H1 (cell line): ENCODE data around the gene PRKAR1B. TPM values are rescaled to one million over a fixed set of nuclear protein-coding genes. Genes with fewer than 3 reads are reported as not detected.

ENCODE experiments used
- CTCF ChIA-PET: fragments of 300-600 bp; sonication (Branson Sonifier 250); formaldehyde crosslinking; loops from one replicate; lab custom pipeline; 2021; ENCODE audit not compliant: partially characterized antibody; lab: Charles Lee
- POLR2A ChIA-PET: fragments of 300-600 bp; sonication (Branson Sonifier 250); formaldehyde crosslinking; loops from one replicate; lab custom pipeline; 2021; ENCODE audit warnings: inconsistent platforms; ENCODE audit not compliant: partially characterized antibody; lab: Charles Lee
- DNase-seq, 2 experiments: peaks; one replicate each; pipeline versions ENCODE4 v3.0.0 to v3.0.0-alpha.2; 2010 to 2022; ENCODE audit warnings: low spot score in 2 of 2, low read depth in 1 of 2, mixed read lengths in 1 of 2
- FAIRE-seq: peaks from 2 replicates; lab custom pipeline; 2011; peaks lifted over from hg19 to GRCh38; lab: Jason Lieb, UNC
- H2AFZ ChIP-seq: 2 replicates; pipeline ENCODE4 v1.8.1; 2012; ENCODE audit warnings: low read length, inconsistent platforms
- H2AK5ac ChIP-seq: 2 replicates; pipeline ENCODE4 v1.6.1; 2013; ENCODE audit warnings: low read depth, low read length
- H2BK120ac ChIP-seq: replicated peaks from 2 replicates; pipeline ENCODE3; 2013; ENCODE audit warnings: low read depth, low read length, inconsistent platforms
- H2BK12ac ChIP-seq: 2 replicates; pipeline ENCODE4 v1.6.1; 2013; ENCODE audit warnings: low read depth, low read length
- H2BK15ac ChIP-seq: 2 replicates; pipeline ENCODE4 v1.6.1; 2013; ENCODE audit warnings: low read length
- H2BK20ac ChIP-seq: 2 replicates; pipeline ENCODE4 v1.6.1; 2013; ENCODE audit warnings: low read length
- H2BK5ac ChIP-seq: 2 replicates; pipeline ENCODE4 v1.6.1; 2013; ENCODE audit warnings: low read depth, low read length
- H3K14ac ChIP-seq: 2 replicates; pipeline ENCODE4 v1.6.1; 2013; ENCODE audit warnings: inconsistent platforms; ENCODE audit not compliant: insufficient read length
- H3K18ac ChIP-seq: 2 replicates; pipeline ENCODE4 v1.6.1; 2013; ENCODE audit warnings: low read length; ENCODE audit errors: extremely low read depth
- H3K23ac ChIP-seq: 2 replicates; pipeline ENCODE4 v1.6.1; 2013; ENCODE audit warnings: inconsistent platforms; ENCODE audit not compliant: insufficient read length
- H3K23me2 ChIP-seq: 2 replicates; pipeline ENCODE4 v1.6.1; 2013; ENCODE audit warnings: low read depth, low read length
- H3K27ac ChIP-seq: 2 replicates; pipeline ENCODE4 v1.6.1; 2011; ENCODE audit warnings: low read depth, low read length, inconsistent platforms
- H3K27me3 ChIP-seq, 4 experiments: replicated peaks in 1 of 4; 1 replicate in 1 of 4; 2 replicates in 3 of 4; pipeline versions ENCODE4 v1.6.1 to v1.8.1; 2011 to 2013; ENCODE audit warnings: low read length in 3 of 4, mild to moderate bottlenecking in 3 of 4, inconsistent platforms in 2 of 4, mixed read lengths in 2 of 4, moderate library complexity in 1 of 4; ENCODE audit not compliant: control insufficient read depth in 3 of 4, insufficient read depth in 3 of 4; ENCODE audit errors: extremely low read depth in 1 of 4
- H3K36me3 ChIP-seq, 4 experiments: 2 replicates each; pipeline versions ENCODE4 v1.6.1 to v1.8.1; 2011 to 2013; ENCODE audit warnings: mild to moderate bottlenecking in 4 of 4, low read length in 3 of 4, moderate library complexity in 2 of 4, control low read depth in 1 of 4, inconsistent platforms in 1 of 4; ENCODE audit not compliant: insufficient read depth in 4 of 4, control insufficient read depth in 2 of 4
- H3K4ac ChIP-seq: replicated peaks from 2 replicates; pipeline ENCODE3; 2013; ENCODE audit warnings: low read length, low read depth, mixed read lengths, inconsistent platforms; ENCODE audit not compliant: insufficient read length
- H3K4me1 ChIP-seq, 4 experiments: replicated peaks in 1 of 4; 1 replicate in 1 of 4; 2 replicates in 3 of 4; pipeline versions ENCODE4 v1.6.1 to v1.8.1; 2011 to 2013; ENCODE audit warnings: low read length in 3 of 4, inconsistent platforms in 2 of 4, mixed read lengths in 1 of 4; ENCODE audit not compliant: insufficient read depth in 4 of 4, control insufficient read depth in 3 of 4
- H3K4me2 ChIP-seq, 2 experiments: 2 replicates each; pipeline versions ENCODE4 v1.6.1 to v1.8.1; 2011 to 2013; ENCODE audit warnings: low read depth in 2 of 2, low read length in 2 of 2, control low read depth in 1 of 2, inconsistent platforms in 1 of 2, mild to moderate bottlenecking in 1 of 2; ENCODE audit not compliant: insufficient read depth in 1 of 2
- H3K4me3 ChIP-seq, 4 experiments: fragments of 200-600, 300-600 bp in 1 of 4; sonication (generic), shearing (Covaris generic), sonication (Bioruptor Twin) in 1 of 4; 2 replicates each; pipeline versions ENCODE4 v1.5.1 to v1.8.1; 2011 to 2016; ENCODE audit warnings: low read length in 4 of 4, low read depth in 3 of 4, control low read depth in 2 of 4, inconsistent platforms in 2 of 4, mild to moderate bottlenecking in 2 of 4, mixed read lengths in 1 of 4, moderate library complexity in 1 of 4; ENCODE audit not compliant: insufficient read depth in 2 of 4; ENCODE audit errors: extremely low read depth in 1 of 4
- H3K56ac ChIP-seq: replicated peaks from 2 replicates; pipeline ENCODE3; 2013; ENCODE audit warnings: low read depth, mild to moderate bottlenecking, mixed read lengths, low read length, inconsistent platforms; ENCODE audit not compliant: insufficient read length
- H3K79me1 ChIP-seq: 2 replicates; pipeline ENCODE4 v1.6.1; 2013; ENCODE audit warnings: low read depth, low read length, control low read depth
- H3K79me2 ChIP-seq, 2 experiments: 2 replicates each; pipeline versions ENCODE4 v1.6.1 to v1.8.1; 2012 to 2013; ENCODE audit warnings: low read length in 2 of 2, mild to moderate bottlenecking in 2 of 2, inconsistent platforms in 1 of 2; ENCODE audit not compliant: insufficient read depth in 2 of 2, control insufficient read depth in 1 of 2
- H3K9ac ChIP-seq, 4 experiments: replicated peaks in 1 of 4; 1 replicate in 1 of 4; 2 replicates in 3 of 4; pipeline versions ENCODE4 v1.6.1 to v1.8.1; 2011 to 2013; ENCODE audit warnings: low read depth in 3 of 4, low read length in 3 of 4, control low read depth in 2 of 4, mild to moderate bottlenecking in 2 of 4, moderate library complexity in 2 of 4, inconsistent platforms in 1 of 4; ENCODE audit errors: extremely low read depth in 1 of 4
- H3K9me3 ChIP-seq, 2 experiments: 2 replicates each; pipeline versions ENCODE4 v1.6.1 to v1.8.1; 2012 to 2013; ENCODE audit warnings: mild to moderate bottlenecking in 2 of 2, moderate library complexity in 2 of 2, control low read depth in 1 of 2, inconsistent platforms in 1 of 2, low read depth in 1 of 2, low read length in 1 of 2, mixed read lengths in 1 of 2; ENCODE audit not compliant: insufficient read depth in 2 of 2
- H4K20me1 ChIP-seq, 2 experiments: replicated peaks in 1 of 2; 2 replicates each; pipeline versions ENCODE3 to v1.8.1; 2011 to 2013; ENCODE audit warnings: inconsistent platforms in 2 of 2, low read length in 2 of 2, mild to moderate bottlenecking in 1 of 2; ENCODE audit not compliant: insufficient read depth in 2 of 2, control insufficient read depth in 1 of 2
- H4K5ac ChIP-seq: 2 replicates; pipeline ENCODE4 v1.6.1; 2013; ENCODE audit warnings: low read length, low read depth, mixed read lengths, inconsistent platforms; ENCODE audit not compliant: insufficient read length
- H4K8ac ChIP-seq: 2 replicates; pipeline ENCODE4 v1.8.0; 2013; ENCODE audit warnings: mild to moderate bottlenecking, moderate library complexity, low read length, inconsistent platforms; ENCODE audit not compliant: insufficient read depth; ENCODE audit errors: extremely low read depth
- H4K91ac ChIP-seq: replicated peaks from 2 replicates; pipeline ENCODE3; 2013; ENCODE audit warnings: low read length, mixed read lengths, inconsistent platforms; ENCODE audit not compliant: insufficient read length
- ATF2 ChIP-seq: IDR thresholded peaks from 2 replicates; pipeline ENCODE4 v1.6.1; 2012; ENCODE audit warnings: low read length, inconsistent platforms
- ATF3 ChIP-seq: IDR thresholded peaks from 2 replicates; pipeline ENCODE4 v1.6.1; 2011; ENCODE audit warnings: low read depth, mild to moderate bottlenecking, low read length; ENCODE audit not compliant: insufficient read depth
- CTCF ChIP-seq, 3 experiments: IDR thresholded peaks; 1 replicate in 2 of 3; 2 replicates in 1 of 3; pipeline versions ENCODE4 v1.5.1 to v1.6.1; 2011; ENCODE audit warnings: low read length in 3 of 3, mild to moderate bottlenecking in 3 of 3, inconsistent platforms in 2 of 3, low read depth in 1 of 3, moderate library complexity in 1 of 3; ENCODE audit not compliant: insufficient read depth in 1 of 3; ENCODE audit errors: control extremely low read depth in 1 of 3
- EGR1 ChIP-seq: IDR thresholded peaks from 2 replicates; pipeline ENCODE4 v1.6.1; 2011; ENCODE audit warnings: low read depth, low read length, borderline replicate concordance
- JUN ChIP-seq: IDR thresholded peaks from 2 replicates; pipeline ENCODE4 v1.6.1; 2011; ENCODE audit warnings: low read depth, mild to moderate bottlenecking, improper control_type of control experiment, low read length
- POLR2AphosphoS5 ChIP-seq: IDR thresholded peaks from 2 replicates; pipeline ENCODE4 v1.6.1; 2011; ENCODE audit warnings: low read depth, low read length
- RXRA ChIP-seq: IDR thresholded peaks from 2 replicates; pipeline ENCODE4 v1.6.1; 2011; ENCODE audit warnings: low read depth, mild to moderate bottlenecking, low read length, moderate library complexity; ENCODE audit not compliant: insufficient read depth
- SIX5 ChIP-seq: IDR thresholded peaks from 2 replicates; pipeline ENCODE4 v1.6.1; 2011; ENCODE audit warnings: mild to moderate bottlenecking, low read depth, low read length
- WGBS, 2 experiments: shearing (Covaris generic) in 1 of 2; methylation state at CpG; one replicate each; pipeline versions ENCODE4 v1.1.6 to v1.1.7; 2013 to 2015; ENCODE audit warnings: low lambda C conversion rate in 2 of 2, mixed read lengths in 2 of 2, inconsistent platforms in 1 of 2, low coverage in 1 of 2, missing lambda C conversion rate in 1 of 2; ENCODE audit not compliant: insufficient replicate concordance in 2 of 2, insufficient coverage in 1 of 2, insufficient read length in 1 of 2; ENCODE audit errors: extremely low coverage in 1 of 2, missing lambda C conversion rate in 1 of 2; 5-methylcytosine and 5-hydroxymethylcytosine counted together
- polyA plus RNA-seq, 7 experiments: library from polyadenylated mRNA; depleted of rRNA in 3 of 7; stranded (reverse) in 5 of 7; unstranded in 2 of 7; fragments of >200 nt in 5 of 7; fragments of 200-250 nt in 2 of 7; gene quantifications; 1 replicate in 5 of 7; 2 replicates in 1 of 7; 4 replicates in 1 of 7; pipeline versions ENCODE4 v1.2.1 to v1.2.3, GENCODE V29; 2011 to 2013; ENCODE audit warnings: missing spikeins in 2 of 7, mixed read lengths in 2 of 7
- total RNA-seq: library from RNA; stranded (reverse); fragmentation: NEBNext Ultra II Directional; extraction: Animal tissue kit (Norgen Biotek cat#: 25700); gene quantifications from 2 replicates; pipeline ENCODE4 v1.2.1, GENCODE V29; 2021

PRKAR1B gene
- total and polyA plus RNA-seq, 2 of the 8 experiments (the other 6 are each of a cell fraction or from before 2014, with no cell fraction given) = 12.3 to 55.7 TPM

GRCh38 chr7:721619-722248, 5.3 kb downstream of the PRKAR1B start:
- no peak overlapping the region for H2BK12ac ChIP-seq
- H3K27me3 ChIP-seq = no peaks in the 10 kb centered on the region
- H3K4me3 ChIP-seq = no peak overlapping the region
- H4K5ac ChIP-seq = no peak overlapping the region
- no peak overlapping the region for H3K56ac ChIP-seq
- H3K23ac ChIP-seq = no peak overlapping the region
- CTCF ChIA-PET = interaction anchor here (1.2 kb wide), 1 partner anchor 56 kb away, joined by 4 read pairs; no protein-coding TSS in a partner anchor
- H2BK15ac ChIP-seq = no peak overlapping the region
- H3K36me3 ChIP-seq = peaks cover 0 to 35% (median 11%) of the 10 kb centered on the region in 4 experiments; a peak in 7 of 8 replicates
- H3K4me2 ChIP-seq = no peak overlapping the region
- POLR2A ChIA-PET = no interaction called here
- no peak overlapping the region for H3K27ac ChIP-seq
- H3K9ac ChIP-seq = no peak overlapping the region
- no peak overlapping the region for H2BK20ac ChIP-seq
- DNase-seq = no peak
- no peak overlapping the region for H2BK5ac ChIP-seq
- H3K4ac ChIP-seq = no peak overlapping the region
- no peak overlapping the region for H4K8ac ChIP-seq
- WGBS, 2 experiments = 94% methylated on average over 4 of the region's 5 CpGs; no CpG with 5 or more reads in 1 of the 2 experiments
- peaks cover 0 to 4% (median 2%) of the 10 kb centered on the region in 4 experiments; a peak in 2 of 7 replicates for H3K4me1 ChIP-seq
- H4K20me1 ChIP-seq = no peaks in the 10 kb centered on the region
- H2AFZ ChIP-seq = no peak overlapping the region
- H2BK120ac ChIP-seq = no peak overlapping the region
- H3K14ac ChIP-seq = no peak overlapping the region
- no peaks in the 10 kb centered on the region; the same call in 1 of the 2 replicates for H3K23me2 ChIP-seq
- H3K9me3 ChIP-seq = peaks cover 25 to 35% of the 10 kb centered on the region in 2 experiments
- H2AK5ac ChIP-seq = no peak overlapping the region
- no peak for FAIRE-seq
- no peak overlapping the region for H3K18ac ChIP-seq
- no peak overlapping the region for H4K91ac ChIP-seq
- peaks cover 18% of the 10 kb centered on the region for H3K79me1 ChIP-seq
- H3K79me2 ChIP-seq = peaks cover 10 to 60% of the 10 kb centered on the region in 2 experiments
- TF ChIP-seq POLR2AphosphoS5 = no peak
- TF ChIP-seq EGR1 = no peak
- no peak for TF ChIP-seq ATF2
- no peak for TF ChIP-seq ATF3
- TF ChIP-seq CTCF (IDR thresholded peaks at IDR 0.05; ENCODE audit: control extremely low read depth in 1 of 3, insufficient read depth in 1 of 3, low read depth in 1 of 3, low read length in 3 of 3) = no peak
- no peak for TF ChIP-seq SIX5
- TF ChIP-seq JUN = no peak
- no peak for TF ChIP-seq RXRA
